HG03432 (cell line): Measurements from ENCODE around the gene SERTAD2.

Source experiments
- ATAC-seq: cut with Tn5 transposase; IDR thresholded peaks from one replicate; pipeline ENCODE4 v1.9.1; 2021; ENCODE audit warnings: mild to moderate bottlenecking, moderate library complexity; ENCODE audit not compliant: unreplicated experiment

Gene SERTAD2

GRCh38 chr2:64650296-64650695 lies 3.4 kb downstream of the SERTAD2 start:
- no peak for ATAC-seq

DNA sequence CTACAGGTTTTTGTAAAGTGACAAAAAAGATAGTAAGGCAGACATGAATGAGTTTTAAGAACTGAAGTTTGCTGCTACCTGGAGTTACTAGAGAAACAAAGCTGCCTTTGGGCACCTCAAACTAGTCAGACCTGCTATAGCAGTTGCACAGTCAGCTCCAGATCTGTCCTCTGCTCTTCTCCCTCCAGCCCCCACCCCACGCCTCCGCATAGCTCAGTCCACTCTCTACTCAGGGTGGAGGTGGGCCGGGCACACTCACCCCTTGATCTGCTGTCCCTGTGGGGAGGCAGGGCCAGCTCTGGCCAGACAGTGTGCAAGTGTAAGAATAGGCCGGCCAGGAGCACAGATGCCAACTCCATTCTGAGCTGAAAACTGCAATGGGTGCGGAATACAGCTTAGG lies 4.1 kb downstream of the SERTAD2 start:
- no peak for ATAC-seq

GRCh38 chr2:64649013-64649484 lies 4.7 kb downstream of the SERTAD2 start:
- no peak for ATAC-seq

DNA sequence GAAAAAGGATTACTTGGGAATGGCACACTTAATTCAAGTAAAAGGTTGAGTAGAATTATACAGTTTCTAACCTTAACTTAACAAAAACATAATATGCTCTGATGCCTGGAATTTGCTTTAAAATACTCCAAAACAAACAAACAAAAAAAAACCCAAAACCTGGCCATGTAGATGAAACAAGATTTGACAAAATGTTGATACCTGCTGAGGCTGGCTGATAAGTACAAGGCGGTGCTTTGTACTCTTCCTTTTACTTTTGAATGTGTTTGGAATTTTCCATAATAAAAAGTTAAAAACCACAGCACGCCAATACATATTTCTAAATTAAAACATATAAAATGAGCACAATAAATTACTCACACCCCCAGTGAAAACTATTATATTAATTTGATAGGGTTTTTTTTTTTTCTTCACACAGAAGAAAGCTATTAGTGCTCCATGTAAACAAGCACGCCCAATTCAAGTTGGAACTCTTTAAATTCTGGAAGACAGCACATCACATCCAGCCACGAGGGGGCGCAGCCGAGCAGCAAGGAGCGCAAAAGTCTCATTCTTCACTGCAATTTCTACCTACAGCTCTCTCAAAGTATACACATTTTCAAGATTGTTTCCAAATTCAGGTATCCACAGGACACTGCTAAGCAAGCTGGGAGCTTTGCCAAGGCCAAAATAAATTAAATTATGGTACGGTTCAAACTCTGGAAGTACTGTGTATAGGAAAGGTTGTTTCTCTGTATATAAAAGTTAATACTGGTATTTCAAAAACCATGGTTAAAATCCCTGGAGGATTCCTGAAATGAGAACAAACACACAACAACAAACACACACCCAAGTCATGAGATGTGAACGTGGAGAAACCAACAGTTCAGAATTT lies 7.5 kb downstream of the SERTAD2 start:
- no peak for ATAC-seq

GRCh38 chr2:64644458-64645382 lies 9.0 kb downstream of the SERTAD2 start:
- peak; percentile 61 for ATAC-seq

DNA sequence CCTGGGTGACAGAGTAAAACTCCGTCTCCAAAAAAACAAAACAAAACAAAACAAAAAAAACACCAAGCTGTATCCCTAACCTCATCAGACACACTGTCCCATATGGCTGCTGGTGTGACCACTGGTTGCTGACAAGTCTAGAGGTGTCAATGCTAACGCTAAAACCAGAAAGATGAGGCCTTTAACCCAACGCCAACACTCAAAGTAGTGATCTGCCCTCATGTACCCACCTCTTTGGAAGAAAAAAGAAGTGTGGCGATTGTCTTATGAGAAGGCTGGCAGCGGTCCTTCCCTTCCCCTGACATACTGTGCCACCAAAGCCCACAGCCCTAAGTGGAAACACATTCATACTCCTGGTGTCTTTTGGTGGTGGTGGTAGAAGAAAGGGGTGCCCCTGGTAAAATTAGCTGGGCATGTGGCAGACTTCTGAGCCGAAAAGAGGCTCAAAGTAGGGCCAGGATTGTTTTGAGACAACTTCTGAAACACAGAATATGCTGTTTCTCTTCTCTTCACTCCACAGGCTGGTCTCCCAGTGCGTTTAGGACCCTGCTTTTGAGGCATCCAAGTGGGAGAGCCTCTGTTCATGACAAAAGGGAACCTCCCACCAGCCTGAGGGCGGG lies 9.8 kb downstream of the SERTAD2 start:
- ATAC-seq: peak; percentile 1

DNA sequence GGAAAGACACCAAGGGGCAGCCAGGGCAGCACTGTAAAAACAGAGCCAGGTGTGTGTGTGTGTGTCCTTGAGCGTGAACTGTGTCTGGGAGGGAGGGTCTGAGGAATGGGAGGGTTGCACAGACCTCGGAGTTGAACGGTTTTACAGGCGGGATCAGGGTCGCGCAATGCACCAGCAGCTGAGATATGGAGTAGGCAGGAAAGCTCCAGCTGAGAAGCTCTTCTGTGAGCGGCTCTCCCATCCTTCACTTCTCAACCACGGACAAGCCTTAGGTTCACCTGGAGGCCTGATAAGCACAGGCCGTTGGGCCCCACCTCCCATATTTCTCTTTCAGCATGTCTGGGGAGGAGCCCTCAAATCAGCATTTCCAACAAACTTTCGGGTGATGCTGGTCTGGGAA lies 12.1 kb downstream of the SERTAD2 start:
- ATAC-seq: no peak

GRCh38 chr2:64640153-64641044 lies 13.3 kb downstream of the SERTAD2 start:
- no peak for ATAC-seq

DNA sequence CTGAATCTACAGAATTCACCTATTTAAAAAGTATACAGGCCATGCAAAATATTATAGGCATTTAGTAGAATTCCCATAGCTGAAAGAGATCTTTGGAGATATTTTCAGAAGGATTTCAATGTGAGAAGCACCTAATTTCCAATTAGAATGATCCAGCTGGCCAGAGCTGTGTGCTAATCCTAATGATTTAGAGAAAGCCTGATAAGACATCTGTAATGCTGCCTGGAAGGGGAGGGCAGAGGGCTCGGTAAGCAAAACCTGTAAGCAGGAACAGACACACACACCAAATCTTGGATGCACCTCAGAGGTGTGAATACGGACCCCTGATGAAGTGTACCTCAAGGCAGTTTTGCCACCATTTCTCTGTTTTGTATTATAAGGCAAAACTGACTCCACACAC lies 14.0 kb downstream of the SERTAD2 start:
- ATAC-seq: no peak

DNA sequence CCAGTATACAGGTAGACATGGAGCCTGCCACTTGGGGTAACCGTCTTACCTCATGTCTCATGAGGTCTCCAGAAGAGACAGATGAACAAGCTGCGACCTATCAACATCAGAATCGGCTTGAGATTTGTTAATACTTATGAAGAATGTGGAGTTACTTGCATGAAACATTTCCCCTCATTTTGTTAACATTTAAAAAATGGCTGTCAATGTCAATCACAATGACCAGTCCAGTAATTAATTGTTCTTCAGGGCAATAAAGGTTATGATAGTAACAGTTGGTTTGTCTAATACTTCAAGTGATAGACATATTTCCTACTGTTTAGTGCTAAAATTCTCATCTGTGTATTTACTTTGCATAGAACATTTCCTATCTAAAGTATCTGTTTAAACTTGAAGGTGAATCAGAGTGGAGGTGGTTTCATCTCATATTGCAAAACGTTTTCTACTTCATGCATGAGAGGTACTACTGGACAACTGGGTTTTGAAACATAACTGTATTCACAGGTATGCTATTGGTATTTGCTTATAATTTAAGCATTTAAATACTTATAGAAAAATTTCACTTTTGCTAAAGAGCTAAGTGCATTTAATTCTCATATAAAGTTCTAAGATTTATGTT lies 15.1 kb downstream of the SERTAD2 start:
- ATAC-seq: no peak

- no peak for ATAC-seq
Observed at GRCh38 chr2:64637931-64638330, 15.8 kb downstream of the SERTAD2 start.

DNA sequence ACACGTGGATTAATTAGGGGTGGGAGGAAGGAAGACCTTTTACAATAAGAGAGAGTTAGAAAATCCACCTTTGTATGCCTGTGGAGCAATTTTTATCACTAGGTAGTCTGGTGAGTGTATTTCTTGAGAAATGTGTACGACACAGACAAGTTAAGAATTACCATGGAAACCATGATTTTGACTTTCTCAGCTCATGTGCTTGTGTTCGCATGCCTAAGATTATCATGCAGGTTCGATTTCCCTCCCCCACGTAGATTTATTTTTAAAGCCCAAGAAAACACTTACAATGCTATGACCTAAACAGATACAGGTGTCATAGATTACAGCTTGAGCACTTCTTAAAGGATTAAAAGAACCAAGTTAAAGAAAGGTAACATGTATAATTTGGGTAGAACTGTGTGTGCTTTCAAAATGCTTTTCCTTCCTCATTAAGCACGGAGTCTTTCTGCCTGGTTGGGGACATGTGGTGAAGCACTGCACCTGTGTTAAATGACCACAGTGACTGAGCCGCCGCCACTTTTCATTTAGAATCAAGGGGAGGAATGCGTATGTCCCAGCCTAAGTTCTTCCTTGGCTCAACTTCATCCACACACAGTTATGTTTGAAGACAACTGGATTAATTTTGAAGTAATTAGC lies 16.6 kb downstream of the SERTAD2 start:
- ATAC-seq: peak; percentile 45

GRCh38 chr2:64635976-64636911 lies 17.5 kb downstream of the SERTAD2 start:
- peak; percentile 76 for ATAC-seq

DNA sequence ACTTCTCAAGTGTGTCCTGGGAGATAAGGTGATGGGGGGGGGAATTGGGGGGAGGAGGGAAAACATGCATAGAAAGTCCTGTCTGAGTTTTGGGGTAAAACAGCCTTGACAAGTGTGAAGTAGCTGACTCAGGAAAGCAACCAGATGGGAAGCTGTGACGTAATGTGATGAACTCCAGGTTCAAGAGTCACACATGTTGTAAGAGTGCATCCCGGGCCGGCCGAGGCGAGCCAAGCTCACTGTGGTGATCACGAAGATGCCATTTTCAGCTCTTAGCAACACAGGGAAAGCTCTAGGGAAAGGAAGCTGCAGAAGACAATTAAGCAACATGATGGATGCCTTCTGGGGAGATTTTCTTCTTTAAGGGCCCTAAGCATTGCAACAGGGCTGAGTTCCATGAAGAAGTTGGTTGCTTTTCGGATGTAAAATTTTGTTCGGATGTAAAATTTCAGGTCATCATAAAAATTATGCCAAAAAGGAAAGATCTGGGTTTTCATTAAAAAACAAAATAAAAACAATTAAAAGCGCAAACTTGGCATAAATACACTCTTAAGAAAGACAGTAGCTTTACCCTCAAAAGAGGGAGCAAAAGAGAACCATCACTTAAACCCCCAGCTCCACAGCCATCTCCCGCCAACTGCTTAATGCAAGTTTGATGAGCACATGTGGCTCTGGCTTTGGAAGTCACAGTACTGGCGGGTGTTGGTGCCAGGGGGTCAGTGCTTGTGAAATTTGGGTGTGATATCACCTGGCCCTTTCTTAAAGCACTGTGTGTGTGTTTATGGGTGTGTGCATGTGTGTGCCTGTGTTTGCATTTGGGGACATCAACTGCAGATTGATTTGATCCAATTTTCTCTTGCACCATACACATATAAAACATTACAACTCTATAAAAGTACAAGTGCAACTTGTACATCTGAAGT lies 19.1 kb downstream of the SERTAD2 start:
- no peak for ATAC-seq

DNA sequence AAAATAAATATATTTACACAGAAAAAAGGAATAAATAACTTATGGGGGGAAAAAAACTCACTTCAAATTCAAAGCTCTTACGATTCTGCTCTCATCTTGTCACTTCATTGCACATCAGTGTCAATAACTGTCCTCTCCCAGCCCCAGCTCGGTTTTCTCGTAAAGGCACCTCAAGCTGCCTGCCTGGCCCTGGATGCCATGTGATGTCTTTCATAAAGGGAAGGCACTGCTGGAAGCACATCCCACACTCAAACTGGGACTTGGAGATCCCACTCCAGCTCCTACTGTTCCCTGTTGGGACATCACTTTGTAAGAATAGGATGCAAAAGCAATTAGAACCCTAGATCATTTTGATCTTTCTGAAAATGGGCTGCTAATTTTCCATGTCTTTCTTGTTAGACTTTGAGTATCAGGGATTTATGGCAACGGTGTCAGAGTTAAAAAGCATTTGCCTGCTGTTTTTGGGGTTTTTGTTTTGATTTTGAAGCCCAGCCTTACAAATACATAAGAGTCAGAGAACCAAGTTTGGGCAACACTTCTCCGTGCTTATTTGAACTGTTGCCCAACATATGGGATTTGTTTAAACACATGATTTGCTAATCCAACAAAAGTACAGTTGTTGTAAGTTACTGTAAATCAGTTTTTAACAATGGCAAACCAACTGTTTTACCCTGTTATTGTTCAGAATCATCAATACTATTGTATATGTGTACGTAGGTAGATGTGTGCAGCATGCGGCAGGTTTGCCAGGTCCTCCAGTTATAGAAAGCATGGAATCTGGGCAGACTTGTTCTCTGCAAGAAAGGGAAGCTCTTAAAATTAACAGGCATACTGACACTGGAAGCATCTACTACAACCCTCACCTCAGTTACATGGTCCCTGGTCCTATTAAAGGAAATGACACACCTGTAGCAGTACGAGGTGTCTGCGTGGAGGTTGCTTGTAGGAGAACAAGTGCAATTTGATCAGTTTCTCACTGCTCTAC lies 20.6 kb downstream of the SERTAD2 start:
- ATAC-seq: no peak

GRCh38 chr2:64631771-64632170 lies 21.9 kb downstream of the SERTAD2 start:
- no peak for ATAC-seq
